Measurements from ENCODE around the gene SLC34A1. TPM values are rescaled to one million over a fixed set of nuclear protein-coding genes. Genes with fewer than 3 reads are reported as not detected.
A peak's percentile ranks its signal among the peaks of the same experiment; 100 is the strongest.
"Not testable (repeated sequence)": the region's sequence is repeated elsewhere in the genome, so short reads cannot be mapped to it uniquely, and the experiment has no call there.

The SLC34A1 gene
- total RNA-seq, 1 donor: not detected

DNA sequence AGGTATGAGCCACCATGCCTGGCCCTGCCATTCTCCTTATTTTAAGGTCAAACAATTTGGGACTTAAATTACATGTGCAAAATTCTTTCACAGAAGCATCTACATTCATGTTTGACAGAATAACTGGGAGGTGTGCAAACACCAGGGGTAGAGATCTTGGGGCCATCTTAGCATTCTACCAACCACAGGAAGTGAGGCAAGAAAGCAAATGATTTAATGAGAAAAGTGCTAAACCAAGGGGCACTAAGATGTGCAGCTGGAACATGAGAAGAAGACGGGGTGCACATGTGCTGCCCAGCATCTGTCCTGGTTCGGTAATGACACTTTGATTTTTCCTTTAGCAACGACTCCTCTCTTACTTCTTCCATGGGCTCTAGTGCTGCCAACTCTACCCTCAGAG lies 26.3 kb downstream of the SLC34A1 start:
- no peak overlapping the region for H3K4me3 ChIP-seq (ENCODE audit: low read depth, low read length)
- TF ChIP-seq, protein P1, sequence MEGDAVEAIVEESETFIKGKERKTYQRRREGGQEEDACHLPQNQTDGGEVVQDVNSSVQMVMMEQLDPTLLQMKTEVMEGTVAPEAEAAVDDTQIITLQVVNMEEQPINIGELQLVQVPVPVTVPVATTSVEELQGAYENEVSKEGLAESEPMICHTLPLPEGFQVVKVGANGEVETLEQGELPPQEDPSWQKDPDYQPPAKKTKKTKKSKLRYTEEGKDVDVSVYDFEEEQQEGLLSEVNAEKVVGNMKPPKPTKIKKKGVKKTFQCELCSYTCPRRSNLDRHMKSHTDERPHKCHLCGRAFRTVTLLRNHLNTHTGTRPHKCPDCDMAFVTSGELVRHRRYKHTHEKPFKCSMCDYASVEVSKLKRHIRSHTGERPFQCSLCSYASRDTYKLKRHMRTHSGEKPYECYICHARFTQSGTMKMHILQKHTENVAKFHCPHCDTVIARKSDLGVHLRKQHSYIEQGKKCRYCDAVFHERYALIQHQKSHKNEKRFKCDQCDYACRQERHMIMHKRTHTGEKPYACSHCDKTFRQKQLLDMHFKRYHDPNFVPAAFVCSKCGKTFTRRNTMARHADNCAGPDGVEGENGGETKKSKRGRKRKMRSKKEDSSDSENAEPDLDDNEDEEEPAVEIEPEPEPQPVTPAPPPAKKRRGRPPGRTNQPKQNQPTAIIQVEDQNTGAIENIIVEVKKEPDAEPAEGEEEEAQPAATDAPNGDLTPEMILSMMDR (IDR thresholded peaks at IDR 0.05; ENCODE audit: insufficient read depth, low read length): no peak
- no peak for DNase-seq (ENCODE audit: low read depth)

DNA sequence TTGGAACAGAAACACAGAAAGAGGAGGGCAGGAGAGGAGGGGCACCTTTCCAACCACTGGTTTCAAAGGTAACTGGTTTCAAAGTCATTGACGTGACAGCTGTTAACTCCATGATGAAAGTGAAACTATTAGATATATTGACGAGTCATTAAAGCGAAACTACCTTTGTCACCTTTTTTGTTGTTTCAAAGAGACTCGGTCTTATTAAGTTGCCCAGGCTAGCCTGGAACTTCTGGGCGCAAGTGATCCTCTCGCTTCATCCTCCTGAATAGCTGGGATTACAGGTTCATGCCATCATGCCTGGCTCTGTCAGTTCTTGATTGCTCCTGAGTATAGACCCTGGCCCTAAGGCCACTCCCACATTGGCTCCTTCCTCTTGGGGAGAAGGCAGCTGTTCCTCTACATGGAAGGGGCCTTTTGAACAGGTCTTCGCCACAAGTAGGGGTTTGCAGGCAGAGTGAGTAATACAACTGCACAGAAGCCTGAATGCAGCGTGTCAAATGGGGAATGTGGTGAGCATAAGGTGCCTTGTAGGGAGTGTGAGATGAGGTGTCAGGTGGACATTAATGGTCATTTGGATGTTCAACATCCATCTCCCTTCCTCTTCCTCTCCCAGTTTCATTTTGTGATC lies 28.5 kb downstream of the SLC34A1 start:
- TF ChIP-seq, protein P1 (IDR thresholded peaks at IDR 0.05; ENCODE audit: insufficient read depth, low read length): no peak
- DNase-seq (ENCODE audit: low read depth): no peak
- no peak overlapping the region for H3K4me3 ChIP-seq (ENCODE audit: low read depth, low read length)

DNA sequence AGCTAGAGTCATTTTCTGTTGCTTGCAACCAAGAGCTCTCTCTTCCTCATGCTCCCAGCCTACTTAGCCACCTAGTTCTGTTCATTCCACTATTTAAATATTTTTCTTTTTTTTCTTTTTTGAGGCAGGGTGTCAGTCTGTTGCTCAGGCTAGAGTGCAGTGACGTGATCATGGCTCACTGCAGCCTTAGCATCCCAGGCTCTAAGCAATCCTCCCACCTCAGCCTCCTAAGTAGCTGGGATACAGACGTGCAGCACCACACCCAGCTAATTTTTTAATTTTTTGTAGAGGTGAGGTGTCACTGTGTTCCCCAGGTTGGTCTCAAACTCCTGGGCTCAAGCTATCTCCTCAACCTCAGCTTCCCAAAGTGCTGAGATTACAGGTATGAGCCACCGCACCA lies 30.2 kb downstream of the SLC34A1 start:
- no peak overlapping the region for H3K4me3 ChIP-seq (ENCODE audit: low read depth, low read length)
- no peak for DNase-seq (ENCODE audit: low read depth)
- TF ChIP-seq, protein P1 (IDR thresholded peaks at IDR 0.05; ENCODE audit: insufficient read depth, low read length): no peak

DNA sequence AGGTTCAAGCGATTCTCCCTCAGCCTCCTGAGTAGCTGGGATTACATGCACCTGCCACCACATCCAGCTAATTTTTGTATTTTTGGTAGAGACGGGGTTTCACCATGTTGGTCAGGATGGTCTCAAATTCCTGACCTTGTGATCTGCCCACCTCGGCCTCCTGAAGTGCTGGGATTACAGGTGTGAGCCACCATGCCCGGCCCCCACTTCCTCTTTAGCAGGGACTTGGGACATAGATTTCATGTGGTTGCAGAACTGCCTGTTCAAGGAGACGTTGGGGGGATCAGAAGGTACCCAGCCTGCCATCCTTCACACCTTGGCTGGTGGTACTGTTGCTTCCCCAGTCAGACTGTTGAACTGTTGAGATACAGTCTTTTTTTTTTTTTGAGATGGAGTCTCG lies 32.8 kb downstream of the SLC34A1 start:
- not testable (repeated sequence) for DNase-seq (ENCODE audit: low read depth); H3K4me3 ChIP-seq (ENCODE audit: low read depth, low read length)

DNA sequence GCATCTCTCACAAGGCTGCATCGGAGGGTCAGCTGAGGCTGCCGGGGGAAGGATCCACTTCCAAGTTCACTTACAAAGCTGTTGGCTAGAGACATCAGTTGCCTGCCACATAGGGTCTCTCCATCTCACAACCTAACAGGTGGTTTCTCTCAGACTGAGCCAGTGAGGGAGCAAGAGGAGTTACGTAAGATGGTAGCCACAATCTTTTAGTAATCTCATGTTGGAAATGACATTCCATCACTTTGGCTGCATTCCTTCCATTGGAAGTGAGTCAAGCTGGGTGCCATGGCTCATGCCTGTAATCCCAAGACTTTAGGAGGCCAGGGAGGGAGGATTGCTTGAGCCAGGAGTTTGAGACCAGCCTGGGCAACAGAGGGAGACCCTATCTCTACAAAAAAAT lies 34.8 kb downstream of the SLC34A1 start:
- peak; percentile 85 for DNase-seq (ENCODE audit: low read depth)
- no peak overlapping the region for H3K4me3 ChIP-seq (ENCODE audit: low read depth, low read length)
- TF ChIP-seq, protein P1 (IDR thresholded peaks at IDR 0.05; ENCODE audit: insufficient read depth, low read length): no peak

DNA sequence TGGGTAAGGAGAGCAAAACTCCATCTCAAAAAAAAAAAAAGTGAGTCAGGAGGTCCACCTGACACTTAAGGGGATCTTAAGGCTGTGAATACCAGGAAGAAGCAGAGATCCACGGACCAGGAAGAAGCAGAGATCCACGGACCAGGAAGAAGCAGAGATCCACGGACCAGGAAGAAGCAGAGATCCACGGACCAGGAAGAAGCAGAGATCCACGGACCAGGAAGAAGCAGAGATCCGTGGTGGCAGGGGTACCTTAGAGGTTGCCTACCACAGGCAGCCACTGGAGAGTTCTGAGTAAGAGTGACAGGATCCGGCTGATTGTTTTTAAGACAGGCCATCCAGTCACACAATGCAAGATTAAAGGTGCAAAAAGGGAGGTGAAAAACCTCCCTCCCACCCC lies 36.2 kb downstream of the SLC34A1 start:
- not testable (repeated sequence) for H3K4me3 ChIP-seq (ENCODE audit: low read depth, low read length); DNase-seq (ENCODE audit: low read depth)

DNA sequence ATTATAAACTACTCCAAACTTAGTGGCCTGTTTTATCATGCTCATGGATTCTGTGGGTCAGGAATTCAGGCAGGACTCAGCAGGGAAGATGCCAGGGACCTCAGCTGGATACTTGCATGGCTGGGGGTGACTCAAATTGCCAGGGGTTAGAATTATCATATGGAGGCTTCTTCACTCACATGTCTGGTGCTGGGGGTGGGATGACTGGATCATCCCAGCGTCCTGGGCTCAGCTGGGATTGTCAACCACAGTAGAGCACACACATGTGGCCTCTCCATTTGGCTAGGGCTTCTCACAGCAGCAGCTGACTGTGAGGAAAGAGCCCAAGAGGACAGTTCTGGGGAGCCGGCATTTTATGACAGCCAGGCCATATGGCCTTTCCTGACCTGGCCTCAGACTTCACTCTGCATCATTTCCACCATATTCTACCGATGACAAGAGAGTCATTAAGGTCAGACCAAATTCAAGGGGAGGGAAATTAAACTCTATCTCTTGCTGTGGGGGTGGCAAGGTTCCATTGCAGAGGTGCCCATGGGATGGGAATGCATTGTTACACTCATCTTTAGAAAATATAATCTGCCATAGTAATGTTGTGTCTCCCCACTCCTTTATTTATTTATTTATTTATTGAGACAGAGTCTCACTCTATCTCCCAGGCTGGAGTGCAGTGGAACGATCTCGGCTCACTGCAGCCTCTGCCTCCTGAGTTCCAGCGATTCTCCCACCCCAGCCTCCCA lies 37.0 kb downstream of the SLC34A1 start:
- DNase-seq (ENCODE audit: low read depth): no peak
- H3K4me3 ChIP-seq (ENCODE audit: low read depth, low read length): no peak overlapping the region
- TF ChIP-seq, protein P1 (IDR thresholded peaks at IDR 0.05; ENCODE audit: insufficient read depth, low read length): no peak

DNA sequence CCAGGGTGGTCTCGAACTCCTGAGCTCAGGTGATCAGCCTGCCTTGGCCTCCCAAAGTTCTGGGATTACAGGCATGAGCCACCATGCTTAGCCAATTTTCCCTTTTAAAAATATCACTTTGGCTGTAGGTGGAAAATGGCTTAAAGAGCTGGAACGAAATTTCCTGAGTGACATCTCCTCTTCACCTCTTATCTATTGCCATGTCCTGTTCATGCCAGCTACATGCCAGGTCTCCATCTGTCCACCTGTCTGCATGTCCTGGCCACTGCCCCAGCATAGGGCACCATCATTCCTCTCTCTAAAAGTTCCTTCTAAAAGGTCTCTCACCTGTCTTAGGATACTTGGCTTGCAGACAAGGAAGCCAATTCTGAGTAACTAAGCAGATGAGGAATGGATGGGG lies 39.4 kb downstream of the SLC34A1 start:
- DNase-seq (ENCODE audit: low read depth): no peak
- no peak overlapping the region for H3K4me3 ChIP-seq (ENCODE audit: low read depth, low read length)
- TF ChIP-seq, protein P1 (IDR thresholded peaks at IDR 0.05; ENCODE audit: insufficient read depth, low read length): no peak
